HG03575 (cell line): ENCODE results near the gene NCEH1.
"Not testable (repeated sequence)": the region's sequence is repeated elsewhere in the genome, so short reads cannot be mapped to it uniquely, and the experiment has no call there.

ENCODE experiments used
- ATAC-seq: cut with Tn5 transposase; IDR thresholded peaks from one replicate; pipeline ENCODE4 v1.9.1; 2021; ENCODE audit not compliant: unreplicated experiment, insufficient number of reproducible peaks, low FRiP score; ENCODE audit errors: extremely low read depth

NCEH1 gene

DNA sequence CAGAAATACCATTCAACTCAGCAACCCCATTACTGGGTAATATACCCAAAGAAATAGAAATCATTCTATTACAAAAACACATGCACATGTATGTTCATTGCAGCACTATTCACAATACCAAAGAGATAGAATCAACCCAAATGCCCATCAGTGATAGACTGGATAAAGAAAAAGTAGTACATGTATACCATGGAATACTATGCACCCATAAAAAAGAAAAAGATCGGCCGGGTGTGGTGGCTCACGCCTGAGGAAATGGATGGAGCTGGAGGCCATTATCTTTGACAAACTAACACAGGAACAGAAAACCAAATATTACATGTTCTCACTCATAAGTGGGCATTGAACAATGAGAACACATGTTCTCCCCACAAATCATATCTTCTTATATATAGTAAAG is 112.0 kb downstream of the NCEH1 start:
- no peak for ATAC-seq

DNA sequence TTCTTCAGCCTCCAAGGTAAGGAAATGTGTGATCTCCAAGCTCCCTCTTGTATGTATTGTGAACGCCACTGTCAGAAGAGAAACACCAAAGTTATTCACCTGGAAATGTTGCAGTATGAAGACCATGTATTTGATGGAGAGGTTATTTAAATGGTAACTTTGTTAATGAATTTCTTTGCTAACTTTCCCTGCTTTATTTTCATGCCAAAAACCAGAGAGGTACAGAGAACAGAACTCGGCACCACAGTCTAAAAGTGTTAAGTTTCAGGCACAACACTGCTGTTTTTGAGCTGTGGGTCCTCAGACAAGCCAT is 114.5 kb downstream of the NCEH1 start:
- ATAC-seq = no peak

DNA sequence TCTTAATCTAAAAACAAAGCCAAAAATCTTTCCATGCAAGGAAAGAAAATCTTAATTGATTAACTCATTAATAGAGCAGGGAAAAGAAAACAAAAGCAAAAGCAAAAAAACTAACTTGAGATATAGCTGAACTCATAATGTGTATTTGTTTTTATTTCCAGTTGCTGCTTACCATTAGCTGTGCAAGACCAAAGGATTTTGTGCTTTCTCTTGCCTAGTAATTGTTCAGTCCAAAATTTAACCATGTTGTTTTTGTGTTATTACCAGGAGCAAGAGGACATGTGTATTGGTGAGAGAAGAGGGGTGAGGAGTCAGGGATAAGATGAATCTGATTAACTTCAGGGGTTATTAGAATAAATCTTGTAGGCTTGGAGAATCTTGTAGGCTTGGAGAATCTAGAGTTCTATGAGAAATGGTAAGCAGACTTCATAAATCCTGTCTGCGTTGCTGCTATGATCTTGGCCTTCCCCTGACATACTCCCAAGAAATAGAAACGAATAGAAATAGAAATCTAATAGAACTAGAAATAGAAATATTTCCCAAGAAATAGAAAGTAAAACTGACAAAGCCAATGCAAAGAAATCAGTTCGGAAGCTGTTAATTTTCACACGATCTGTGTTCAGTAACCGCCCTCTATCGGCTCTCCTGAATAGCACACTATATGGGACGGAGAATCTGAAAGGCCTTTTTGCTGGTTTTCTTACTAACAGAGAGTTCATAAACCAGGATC is 115.0 kb downstream of the NCEH1 start:
- no peak for ATAC-seq

DNA sequence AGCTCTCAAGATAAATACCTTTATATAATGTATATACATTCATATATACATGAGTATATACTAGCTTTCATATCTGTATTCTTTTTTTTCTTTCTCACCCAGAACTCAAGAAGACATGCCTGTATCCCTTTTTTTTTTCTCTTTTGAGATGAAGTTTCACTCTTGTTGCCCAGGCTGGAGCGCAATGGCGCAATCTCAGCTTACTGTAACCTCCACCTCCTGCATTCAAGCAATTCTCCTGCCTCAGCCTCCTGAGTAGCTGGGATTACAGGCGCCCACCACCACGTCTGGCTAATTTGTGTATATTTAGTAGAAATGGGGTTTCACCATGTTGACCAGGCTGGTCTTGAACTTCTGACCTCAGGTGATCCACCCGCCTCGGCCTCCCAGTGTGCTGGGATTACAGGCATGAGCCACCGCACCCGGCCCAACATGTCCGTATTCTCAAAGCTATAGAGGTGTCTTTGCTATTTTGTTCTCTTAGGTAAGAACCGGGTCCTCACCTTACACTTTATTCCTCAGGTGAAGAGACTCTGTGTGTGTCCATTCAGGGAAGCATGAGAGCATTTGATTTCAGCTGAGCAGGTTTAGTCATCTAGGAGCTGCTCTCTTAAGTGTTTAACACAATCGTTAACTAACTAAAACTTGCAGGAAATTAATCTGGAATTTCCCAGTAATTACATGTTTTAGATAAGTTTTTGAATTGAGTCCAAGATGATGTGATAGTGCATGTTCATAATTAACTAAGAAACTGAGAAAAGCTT is 115.8 kb downstream of the NCEH1 start:
- not testable (repeated sequence) for ATAC-seq

DNA sequence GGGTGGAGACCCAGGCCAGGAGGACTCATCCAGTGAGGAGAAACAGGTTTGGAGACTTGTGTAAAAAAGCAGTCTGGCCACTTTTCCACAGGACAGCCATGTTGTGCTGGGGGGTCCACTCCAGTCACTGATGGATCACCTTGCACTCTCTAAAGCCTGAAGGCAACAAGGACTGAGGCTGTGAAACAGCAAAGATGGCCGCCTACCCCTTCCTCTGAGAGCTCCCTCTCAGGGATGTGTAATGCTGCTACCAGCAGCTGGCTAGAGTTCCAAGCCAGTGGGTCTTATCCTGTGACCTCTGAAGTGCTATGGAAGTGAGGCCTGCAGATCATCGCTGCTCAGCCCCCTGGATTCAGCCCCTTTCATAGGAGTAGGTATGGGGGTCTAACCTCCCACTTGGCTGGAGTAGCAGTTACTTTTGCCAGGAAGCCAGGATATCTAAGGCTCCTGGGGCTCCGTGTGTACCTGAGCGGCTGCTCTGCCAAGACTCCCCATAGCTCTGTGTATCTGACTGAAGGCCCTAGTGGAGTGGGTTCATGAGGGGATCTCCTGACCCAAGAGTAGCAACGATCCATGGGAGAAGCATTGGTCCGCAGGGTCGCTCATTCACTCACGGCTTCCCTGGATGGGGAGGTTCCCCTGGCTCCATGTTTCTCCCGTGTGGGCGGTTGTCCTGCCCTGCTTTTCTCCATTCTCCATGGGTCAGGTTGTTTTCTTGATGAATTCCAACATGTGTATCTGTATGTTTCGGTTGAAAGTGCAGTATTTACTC is 117.8 kb downstream of the NCEH1 start:
- ATAC-seq = no peak

DNA sequence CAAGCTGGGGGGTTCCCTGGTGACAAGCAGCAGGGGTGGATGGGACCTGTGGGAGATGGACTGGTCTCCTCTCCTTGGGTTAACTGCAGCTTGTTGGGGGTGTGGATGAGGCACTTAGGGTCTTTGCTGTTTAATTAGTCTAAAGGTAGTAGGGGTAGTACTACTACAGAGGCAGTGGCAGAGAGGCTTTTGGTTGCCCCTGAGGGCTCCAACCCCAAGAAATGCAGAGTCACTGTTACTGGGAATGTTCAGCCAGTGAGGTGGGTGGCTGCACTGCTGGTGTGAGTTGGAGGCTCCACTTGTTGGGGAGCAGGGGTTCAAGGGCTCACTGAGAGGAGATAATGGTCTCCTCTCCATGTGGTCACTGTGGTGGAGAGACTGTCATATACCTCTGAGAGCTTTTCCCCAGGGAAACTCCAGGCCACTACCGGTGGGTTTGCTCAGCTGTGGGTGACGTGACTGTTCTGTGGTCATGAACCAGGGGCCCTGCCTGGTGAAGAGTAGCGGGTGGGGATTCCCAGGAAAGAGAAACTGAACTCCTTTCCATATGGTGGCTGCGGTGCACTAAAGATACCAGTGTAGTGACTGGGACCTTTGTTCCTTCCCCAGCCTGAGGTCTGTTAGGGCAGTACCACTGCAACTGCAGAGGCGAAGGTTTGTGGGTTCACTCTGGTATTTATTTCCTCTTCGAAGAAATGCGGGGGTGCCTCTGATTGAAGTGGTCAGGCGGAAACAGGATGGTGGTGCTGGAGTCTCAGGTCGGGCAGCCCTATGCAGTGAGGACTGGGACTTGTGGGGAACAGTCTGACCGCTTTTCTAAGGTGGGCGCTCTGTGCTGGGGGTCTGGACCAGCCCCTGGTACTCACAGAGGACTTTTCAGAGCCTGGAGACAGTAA is 118.7 kb downstream of the NCEH1 start:
- ATAC-seq = peak; percentile 88

DNA sequence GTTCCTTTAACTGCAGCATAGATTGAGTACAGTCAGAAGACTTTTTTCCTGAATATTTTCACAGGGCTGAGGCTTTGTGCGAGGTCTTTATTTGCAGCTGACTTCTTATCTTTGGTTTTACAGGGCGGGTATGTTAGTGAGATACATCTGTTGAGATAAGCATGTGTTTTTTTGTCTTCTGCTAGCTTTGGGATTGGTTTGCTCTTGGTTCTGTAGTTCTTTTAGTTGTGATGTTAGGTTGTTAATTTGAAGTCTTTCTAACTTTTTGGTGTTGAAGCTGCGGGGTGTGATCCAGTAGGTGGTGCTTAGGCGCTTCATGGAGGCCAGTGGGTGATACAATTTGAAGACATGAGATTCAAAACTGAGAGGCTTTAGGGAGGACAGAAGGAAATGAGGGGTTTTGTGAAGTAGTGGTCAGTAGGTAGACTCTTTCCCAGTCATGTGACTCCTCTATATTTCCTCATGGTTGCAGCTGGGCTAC is 119.7 kb downstream of the NCEH1 start:
- ATAC-seq = no peak

DNA sequence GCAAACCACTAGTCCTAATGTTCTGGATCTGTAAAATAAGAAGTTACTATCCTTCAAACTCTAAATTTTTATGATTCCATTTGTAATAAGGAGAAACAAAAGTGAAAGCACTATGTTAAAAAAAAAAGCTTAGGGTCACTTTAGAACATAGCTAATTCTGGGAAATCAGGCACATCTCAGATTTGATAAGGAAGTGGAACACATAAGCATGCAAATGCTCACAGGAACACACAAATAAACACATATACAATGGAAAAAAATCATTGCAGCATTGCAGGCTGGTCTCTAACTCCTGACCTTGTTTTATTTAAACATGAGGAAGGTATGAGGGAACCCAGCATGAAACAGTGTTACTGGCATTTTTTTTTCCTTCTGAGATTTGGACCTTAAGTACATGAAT is 124.4 kb downstream of the NCEH1 start:
- ATAC-seq = no peak

DNA sequence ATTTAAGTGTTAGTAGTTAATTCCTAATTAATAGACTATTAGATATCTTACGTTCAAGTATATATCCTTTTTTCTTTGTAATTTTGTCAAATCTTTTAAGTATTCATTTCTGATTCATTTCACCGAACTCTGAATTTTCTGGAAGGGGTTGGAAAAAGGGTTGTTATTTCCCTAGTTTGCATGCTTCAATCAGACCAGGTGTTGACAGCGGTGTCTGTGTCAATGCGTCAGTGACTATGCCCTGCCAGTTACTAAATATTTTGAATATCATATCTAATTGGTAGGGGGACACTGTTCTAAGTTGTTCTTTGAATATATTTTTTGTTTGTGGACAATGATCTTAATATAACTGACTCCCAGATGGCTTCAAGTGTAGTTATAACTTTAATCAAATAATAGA is 124.9 kb downstream of the NCEH1 start:
- no peak for ATAC-seq

DNA sequence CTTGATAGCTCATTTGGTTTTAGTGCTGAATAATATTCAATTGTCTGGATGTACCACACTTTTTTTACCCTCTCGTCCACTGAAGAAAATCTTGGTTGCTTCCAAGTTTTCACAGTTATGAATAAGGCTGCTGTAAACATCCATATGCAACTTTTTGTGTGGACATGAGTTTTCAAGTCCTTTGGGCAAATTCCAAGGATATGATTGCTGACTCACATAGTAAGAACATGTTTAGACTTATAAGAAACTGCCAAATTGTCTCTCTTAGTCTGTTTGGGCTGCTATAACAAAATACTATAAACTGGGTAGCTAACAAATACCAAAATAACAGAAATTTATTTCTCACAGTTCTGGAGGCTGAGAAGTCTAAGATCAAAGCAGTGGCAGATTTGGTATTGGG is 128.2 kb downstream of the NCEH1 start:
- ATAC-seq = no peak

DNA sequence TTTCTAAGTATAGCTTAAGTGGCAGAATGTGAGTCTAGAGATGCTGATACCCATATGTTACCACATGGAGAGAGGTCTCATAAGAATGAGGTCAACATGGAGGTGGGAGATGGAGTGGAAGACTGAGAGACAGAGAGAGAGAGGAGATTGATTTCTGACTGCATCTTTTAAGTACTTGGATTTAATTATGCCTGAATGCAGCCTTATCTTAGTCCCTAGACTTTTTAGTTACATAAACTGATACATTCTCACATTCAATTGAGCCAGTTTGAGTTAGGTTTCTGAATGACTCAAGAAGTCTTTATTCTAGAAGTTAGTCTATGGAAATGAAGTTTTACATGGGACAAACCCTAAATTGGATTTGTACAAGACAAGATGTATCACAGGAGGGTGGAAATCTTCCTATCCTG is 129.1 kb downstream of the NCEH1 start:
- ATAC-seq = no peak

DNA sequence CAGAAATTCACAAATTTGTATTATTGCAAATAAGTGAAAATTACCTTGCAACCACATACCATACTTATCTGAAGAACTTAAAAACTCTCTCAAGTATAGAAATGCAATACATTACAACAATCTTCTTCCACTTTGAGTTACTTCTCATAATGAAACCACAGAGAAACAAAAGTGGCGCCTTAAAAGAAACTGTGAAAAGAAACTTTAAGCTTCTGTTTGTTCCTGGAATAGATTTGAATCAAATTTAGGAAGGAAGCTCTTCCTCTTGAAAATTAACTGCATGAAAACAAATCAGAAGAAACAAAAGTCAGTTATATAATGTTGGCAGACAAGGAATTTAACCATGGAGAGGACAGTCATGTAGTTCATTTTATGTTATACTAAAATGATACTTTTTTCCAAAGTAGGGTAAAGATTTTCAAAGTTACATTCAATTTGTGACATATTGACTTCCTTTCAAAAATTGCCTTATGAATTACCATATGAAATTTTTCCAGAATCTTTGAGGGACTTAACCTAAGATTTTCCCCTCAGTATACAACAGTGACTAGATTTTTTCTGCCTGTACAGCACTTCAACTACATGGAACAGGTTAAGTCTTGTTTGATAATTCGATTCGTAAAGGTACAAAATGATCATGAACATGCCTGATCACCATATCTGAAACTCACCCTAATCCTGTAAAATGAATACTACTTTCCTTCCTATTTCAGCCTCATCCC is 130.0 kb downstream of the NCEH1 start:
- peak; percentile 88 for ATAC-seq
